DND-41 (cell line): Measurements from ENCODE around the gene ACSM2B.
"Not testable (repeated sequence)": the region's sequence is repeated elsewhere in the genome, so short reads cannot be mapped to it uniquely, and the experiment has no call there.

ENCODE experiments used
- EZH2 ChIP-seq: IDR thresholded peaks from 3 replicates; pipeline ENCODE4 v1.6.1; 2012; ENCODE audit warnings: borderline replicate concordance, low read depth, mild to moderate bottlenecking, moderate library complexity, low read length, inconsistent platforms; ENCODE audit not compliant: severe bottlenecking
- TF ChIP-seq, protein P1 (sequence below): IDR thresholded peaks from 2 replicates; pipeline ENCODE4 v1.5.1; 2012; ENCODE audit warnings: borderline replicate concordance, low read length, moderate library complexity, mild to moderate bottlenecking; ENCODE audit not compliant: poor library complexity, severe bottlenecking; ENCODE audit errors: extremely low read depth

GRCh38 chr16:20599475-20599874 is 23.3 kb upstream of the ACSM2B start:
- TF ChIP-seq, protein P1, sequence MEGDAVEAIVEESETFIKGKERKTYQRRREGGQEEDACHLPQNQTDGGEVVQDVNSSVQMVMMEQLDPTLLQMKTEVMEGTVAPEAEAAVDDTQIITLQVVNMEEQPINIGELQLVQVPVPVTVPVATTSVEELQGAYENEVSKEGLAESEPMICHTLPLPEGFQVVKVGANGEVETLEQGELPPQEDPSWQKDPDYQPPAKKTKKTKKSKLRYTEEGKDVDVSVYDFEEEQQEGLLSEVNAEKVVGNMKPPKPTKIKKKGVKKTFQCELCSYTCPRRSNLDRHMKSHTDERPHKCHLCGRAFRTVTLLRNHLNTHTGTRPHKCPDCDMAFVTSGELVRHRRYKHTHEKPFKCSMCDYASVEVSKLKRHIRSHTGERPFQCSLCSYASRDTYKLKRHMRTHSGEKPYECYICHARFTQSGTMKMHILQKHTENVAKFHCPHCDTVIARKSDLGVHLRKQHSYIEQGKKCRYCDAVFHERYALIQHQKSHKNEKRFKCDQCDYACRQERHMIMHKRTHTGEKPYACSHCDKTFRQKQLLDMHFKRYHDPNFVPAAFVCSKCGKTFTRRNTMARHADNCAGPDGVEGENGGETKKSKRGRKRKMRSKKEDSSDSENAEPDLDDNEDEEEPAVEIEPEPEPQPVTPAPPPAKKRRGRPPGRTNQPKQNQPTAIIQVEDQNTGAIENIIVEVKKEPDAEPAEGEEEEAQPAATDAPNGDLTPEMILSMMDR = not testable (repeated sequence)
- not testable (repeated sequence) for TF ChIP-seq EZH2
